K562 (cell line): ENCODE measurements around the gene LMAN2. TPM values are rescaled to one million over a fixed set of nuclear protein-coding genes. Genes with fewer than 3 reads are reported as not detected.

ENCODE experiments used
- BHLHE40 ChIP-seq: IDR thresholded peaks from 2 replicates; pipeline ENCODE4 v1.6.1; 2011; ENCODE audit warnings: low read length, improper control_type of control experiment
- CBX3 ChIP-seq, 2 experiments: IDR thresholded peaks; 1 replicate in 1 of 2; 2 replicates in 1 of 2; pipeline ENCODE4 v1.6.1; 2012; ENCODE audit warnings: inconsistent platforms in 2 of 2, low read length in 2 of 2, borderline replicate concordance in 1 of 2, control low read depth in 1 of 2
- FOXK2 ChIP-seq, 2 experiments: fragments of 450-650 bp; IDR thresholded peaks in 1 of 2; conservative IDR thresholded peaks in 1 of 2; 2 replicates each; pipeline ENCODE4 v1.6.1; 2016; ENCODE audit warnings: low read depth in 2 of 2, mild to moderate bottlenecking in 1 of 2
- GTF2A2 ChIP-seq: IDR thresholded peaks from 2 replicates; pipeline ENCODE4 v1.6.1; 2016; ENCODE audit warnings: mild to moderate bottlenecking, missing genetic modification characterization, missing compliant biosample characterization
- HIVEP1 ChIP-seq: fragments of 250-450 bp; sonication (Bioruptor Pico); IDR thresholded peaks from 2 replicates; pipeline ENCODE4 v1.4.0; 2020; ENCODE audit warnings: mild to moderate bottlenecking
- ILF3 ChIP-seq: fragments of 450-650 bp; IDR thresholded peaks from 2 replicates; pipeline ENCODE4 v1.6.1; 2018; ENCODE audit warnings: antibody characterized with exemption, mild to moderate bottlenecking, moderate library complexity, borderline replicate concordance
- JUND ChIP-seq, 2 experiments: IDR thresholded peaks; 2 replicates in 1 of 2; 3 replicates in 1 of 2; pipeline ENCODE4 v1.6.1; 2011; ENCODE audit warnings: borderline replicate concordance in 2 of 2, low read depth in 2 of 2, low read length in 2 of 2, improper control_type of control experiment in 1 of 2, missing biosample characterization in 1 of 2, missing genetic modification characterization in 1 of 2, missing genetic modification reagents in 1 of 2
- MXI1 ChIP-seq: IDR thresholded peaks from 2 replicates; pipeline ENCODE4 v1.6.1; 2011; ENCODE audit warnings: low read depth, mild to moderate bottlenecking, improper control_type of control experiment, low read length
- NFIC ChIP-seq: fragments of 450-650 bp; IDR thresholded peaks from 2 replicates; pipeline ENCODE4 v1.6.1; 2017; ENCODE audit warnings: mild to moderate bottlenecking, inconsistent platforms
- NFYB ChIP-seq: IDR thresholded peaks from 2 replicates; pipeline ENCODE4 v1.6.1; 2011; ENCODE audit warnings: mild to moderate bottlenecking, moderate library complexity; ENCODE audit not compliant: insufficient read length; ENCODE audit errors: extremely low read depth
- PHF8 ChIP-seq: fragments of 200-600 bp; sonication (generic); IDR thresholded peaks from 2 replicates; pipeline ENCODE4 v1.6.1; 2012; ENCODE audit warnings: mixed run types, mild to moderate bottlenecking, inconsistent platforms, low read length, moderate library complexity, borderline replicate concordance
- RB1 ChIP-seq: fragments of 450-650 bp; IDR thresholded peaks from 2 replicates; pipeline ENCODE4 v1.6.1; 2017; ENCODE audit warnings: low read depth, mild to moderate bottlenecking
- RUNX1 ChIP-seq: sonication (generic); IDR thresholded peaks from 2 replicates; pipeline ENCODE4 v1.6.1; 2016; ENCODE audit warnings: antibody characterized with exemption, low read depth
- SMARCE1 ChIP-seq: fragments of 450-650 bp; IDR thresholded peaks from 2 replicates; pipeline ENCODE4 v1.7.1; 2016; ENCODE audit warnings: mild to moderate bottlenecking
- STAT5B ChIP-seq: fragments of 250-450 bp; sonication (Bioruptor Pico); IDR thresholded peaks from 2 replicates; pipeline ENCODE4 v1.8.0; 2021; ENCODE audit warnings: mild to moderate bottlenecking, inconsistent platforms
- TSC22D4 ChIP-seq: fragments of 450-650 bp; IDR thresholded peaks from 2 replicates; pipeline ENCODE4 v1.6.1; 2016; ENCODE audit warnings: missing genetic modification characterization, missing biosample characterization, control low read depth
- USF2 ChIP-seq: sonication (generic); formaldehyde crosslinking; IDR thresholded peaks from 2 replicates; pipeline ENCODE4 v1.5.0; 2020; ENCODE audit warnings: missing genetic modification reagents
- YY1 ChIP-seq, 3 experiments: IDR thresholded peaks; 2 replicates each; pipeline ENCODE4 v1.6.1; 2011; ENCODE audit warnings: low read length in 2 of 3, mild to moderate bottlenecking in 2 of 3, moderate library complexity in 2 of 3, borderline replicate concordance in 1 of 3, control low read depth in 1 of 3, low read depth in 1 of 3; ENCODE audit not compliant: insufficient read depth in 3 of 3, insufficient replicate concordance in 2 of 3, control insufficient read depth in 1 of 3, insufficient read length in 1 of 3; ENCODE audit errors: extremely low read depth in 1 of 3
- ZBTB26 ChIP-seq: fragments of 450-650 bp; formaldehyde crosslinking; IDR thresholded peaks from 2 replicates; pipeline ENCODE4 v1.4.0; 2022; ENCODE audit warnings: missing genetic modification characterization
- ZNF217 ChIP-seq: sonication (generic); formaldehyde crosslinking; IDR thresholded peaks from 2 replicates; pipeline ENCODE4 v1.8.0; 2022; ENCODE audit warnings: mild to moderate bottlenecking, missing genetic modification reagents
- ZSCAN29 ChIP-seq: fragments of 450-650 bp; IDR thresholded peaks from 2 replicates; pipeline ENCODE4 v1.6.1; 2017
- polyA plus RNA-seq, 8 experiments: library from polyadenylated mRNA; depleted of rRNA in 4 of 8; stranded (reverse) in 5 of 8; unstranded in 3 of 8; fragments of >200 nt; fragmentation: Nextera tagmentation in 2 of 8; fragmentation: Illumina TruSeq in 1 of 8; extraction: Ambion mirVana in 2 of 8; extraction: Trizol in 1 of 8; gene quantifications; 2 replicates each; pipeline versions ENCODE4 v1.2.1 to v1.2.3, GENCODE V29; 2011 to 2014; ENCODE audit warnings: inconsistent platforms in 1 of 8, missing spikeins in 1 of 8
- total RNA-seq, 7 experiments: library from RNA; depleted of rRNA in 6 of 7; stranded (reverse); fragments of >200 nt in 6 of 7; fragmentation: Illumina TruSeq in 2 of 7; extraction: Trizol in 2 of 7; gene quantifications; 2 replicates each; pipeline versions ENCODE4 v1.2.1 to v1.2.3, GENCODE V29; 2011 to 2021; ENCODE audit warnings: low replicate concordance in 1 of 7
- TF ChIP-seq, protein P1 (sequence below): fragments of 250-450 bp; sonication (Bioruptor Pico); IDR thresholded peaks from 2 replicates; pipeline ENCODE4 v1.8.0; 2021; ENCODE audit warnings: moderate library complexity, mild to moderate bottlenecking, inconsistent platforms

Gene LMAN2
- total and polyA plus RNA-seq, 9 of the 15 experiments (the other 6 are each of a cell fraction or from before 2014, with no cell fraction given): 2.7 to 254 (median 136) TPM

GRCh38 chr5:177311723-177312648 is 39.5 kb downstream of the LMAN2 start, which contains the start of gene MXD3 (continued):
- no peak for TF ChIP-seq SMARCE1
- TF ChIP-seq NFIC: no peak; the same call in 1 of the 2 replicates
- TF ChIP-seq ZBTB26 (CRISPR knock-in tag): no peak
- no peak for TF ChIP-seq ZNF217 (CRISPR knock-in tag)
- no peak for TF ChIP-seq TSC22D4 (tag)
- no peak for TF ChIP-seq CBX3 (IDR thresholded peaks at IDR 0.05; ENCODE audit: borderline replicate concordance in 1 of 2, low read length in 2 of 2)
- TF ChIP-seq JUND (IDR thresholded peaks at IDR 0.05; ENCODE audit: borderline replicate concordance, low read depth, low read length): peak; percentile 62; the same call in 1 of the 2 replicates
- peak; percentile 13; the same call in 1 of the 3 replicates for TF ChIP-seq JUND (tag; IDR thresholded peaks at IDR 0.05; ENCODE audit: borderline replicate concordance, low read depth, low read length)
- TF ChIP-seq PHF8: peak; percentile 74; the same call in 1 of the 2 replicates
- TF ChIP-seq, protein P1, sequence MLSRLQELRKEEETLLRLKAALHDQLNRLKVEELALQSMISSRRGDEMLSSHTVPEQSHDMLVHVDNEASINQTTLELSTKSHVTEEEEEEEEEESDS (CRISPR knock-in tag): no peak
- no peak for TF ChIP-seq ILF3
- TF ChIP-seq FOXK2 (conservative IDR thresholded peaks at IDR 0.05 in 1 of 2, IDR thresholded peaks at IDR 0.05 in 1 of 2; ENCODE audit: low read depth in 2 of 2): peak; percentile 98 to 99
- TF ChIP-seq ZSCAN29: no peak
- peak; percentile 82; the same call in 1 of the 2 replicates for TF ChIP-seq RB1
- TF ChIP-seq GTF2A2: no peak
- TF ChIP-seq RUNX1: 0 out of 2 replicates have a peak, but pooled peaks have one; percentile 45
- peak; percentile 76 for TF ChIP-seq USF2 (CRISPR knock-in tag)
- TF ChIP-seq BHLHE40: peak; percentile 83; the same call in 1 of the 2 replicates
- peak in 1 of 3 experiments; percentile 31 for TF ChIP-seq YY1 (IDR thresholded peaks at IDR 0.05; ENCODE audit: borderline replicate concordance in 1 of 3, control insufficient read depth in 1 of 3, extremely low read depth in 1 of 3, insufficient read depth in 3 of 3, insufficient read length in 1 of 3, insufficient replicate concordance in 2 of 3, low read depth in 1 of 3, low read length in 2 of 3)
- TF ChIP-seq NFYB: peak; percentile 95
- TF ChIP-seq MXI1: peak; percentile 95
- no peak for TF ChIP-seq HIVEP1
- TF ChIP-seq STAT5B (CRISPR knock-in tag): no peak
